RWPE1 (cell line): ENCODE results near the gene DGKH.

Source experiments
- CTCF ChIA-PET: fragments of 350-600 bp; sonication (Branson Sonifier 250); formaldehyde crosslinking; extraction: SDS; loops from one replicate; lab custom pipeline; 2021; lab: Yijun Ruan, JAX
- POLR2A ChIA-PET: fragments of 400-600 bp; formaldehyde crosslinking; extraction: SDS; loops from one replicate; lab custom pipeline; 2020; ENCODE audit warnings: antibody characterized with exemption; ENCODE audit not compliant: low non-redundant PET; lab: Yijun Ruan, JAX
- DNase-seq: peaks from one replicate; pipeline ENCODE4 v3.0.0; 2012; ENCODE audit warnings: low spot score
- H3K27ac ChIP-seq: fragments of 450-650 bp; 2 replicates; pipeline ENCODE4 v1.5.1; 2017
- CTCF ChIP-seq: fragments of 450-650 bp; conservative IDR thresholded peaks from 2 replicates; pipeline ENCODE4 v1.5.1; 2017; ENCODE audit warnings: low read depth, mild to moderate bottlenecking

The DGKH gene

DNA sequence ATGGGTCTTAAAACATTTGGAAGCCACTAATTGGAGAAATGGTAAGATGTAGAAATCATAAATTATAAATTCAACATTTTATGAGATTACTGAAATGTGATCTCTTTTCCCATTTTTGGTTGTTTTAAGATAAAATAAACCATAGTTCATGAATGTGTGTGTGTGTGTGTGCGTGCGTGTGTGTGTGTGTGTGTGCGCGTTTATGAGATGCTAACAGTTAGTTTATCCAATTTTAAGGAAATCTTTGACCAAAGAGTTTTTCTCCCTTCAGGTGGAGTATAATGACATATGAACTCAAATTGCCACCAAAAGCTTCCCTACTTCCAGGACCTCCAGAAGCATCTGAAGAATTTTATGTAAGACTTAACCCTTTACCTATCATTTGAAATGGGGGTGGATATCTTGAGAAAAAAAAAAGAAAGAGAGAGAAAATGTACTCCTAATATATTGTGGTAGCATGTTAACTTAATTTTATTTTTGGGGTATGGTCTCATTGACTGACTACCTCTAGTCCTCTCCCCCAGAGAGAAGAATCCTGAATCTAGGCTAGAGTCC, 125.4 kb downstream of the DGKH start:
- POLR2A ChIA-PET = no interaction called here
- no peak for TF ChIP-seq CTCF
- CTCF ChIA-PET = no interaction called here
- no peak for DNase-seq
- no peak overlapping the region for H3K27ac ChIP-seq

- POLR2A ChIA-PET = no interaction called here
- no peak for DNase-seq
- no peak overlapping the region for H3K27ac ChIP-seq
- no peak for TF ChIP-seq CTCF
- CTCF ChIA-PET = no interaction called here
Observed at GRCh38 chr13:42174344-42175162, 126.1 kb downstream of the DGKH start.

GRCh38 chr13:42176294-42176693, 127.8 kb downstream of the DGKH start:
- CTCF ChIA-PET = no interaction called here
- DNase-seq = no peak
- TF ChIP-seq CTCF = no peak
- POLR2A ChIA-PET = no interaction called here
- no peak overlapping the region for H3K27ac ChIP-seq

DNA sequence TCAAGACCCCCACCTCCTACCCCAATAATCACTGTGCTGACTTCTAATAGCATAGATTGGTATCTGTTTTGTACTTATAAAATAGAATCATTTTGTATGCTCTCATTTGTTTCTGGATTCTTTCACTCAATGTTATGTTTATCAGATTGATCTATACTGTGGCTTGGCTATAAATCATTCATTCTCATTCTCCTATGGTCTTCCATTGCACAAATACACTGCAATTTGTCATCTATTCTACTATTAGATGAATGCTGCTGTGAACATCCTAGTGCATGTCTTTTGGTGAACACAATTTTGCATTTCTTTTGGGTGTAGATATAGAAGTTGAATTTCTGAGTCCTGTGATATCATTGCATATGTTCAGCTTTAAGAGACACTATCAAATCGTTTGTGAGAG, 128.7 kb downstream of the DGKH start:
- POLR2A ChIA-PET = no interaction called here
- DNase-seq = no peak
- CTCF ChIA-PET = no interaction called here
- no peak overlapping the region for H3K27ac ChIP-seq
- no peak for TF ChIP-seq CTCF

DNA sequence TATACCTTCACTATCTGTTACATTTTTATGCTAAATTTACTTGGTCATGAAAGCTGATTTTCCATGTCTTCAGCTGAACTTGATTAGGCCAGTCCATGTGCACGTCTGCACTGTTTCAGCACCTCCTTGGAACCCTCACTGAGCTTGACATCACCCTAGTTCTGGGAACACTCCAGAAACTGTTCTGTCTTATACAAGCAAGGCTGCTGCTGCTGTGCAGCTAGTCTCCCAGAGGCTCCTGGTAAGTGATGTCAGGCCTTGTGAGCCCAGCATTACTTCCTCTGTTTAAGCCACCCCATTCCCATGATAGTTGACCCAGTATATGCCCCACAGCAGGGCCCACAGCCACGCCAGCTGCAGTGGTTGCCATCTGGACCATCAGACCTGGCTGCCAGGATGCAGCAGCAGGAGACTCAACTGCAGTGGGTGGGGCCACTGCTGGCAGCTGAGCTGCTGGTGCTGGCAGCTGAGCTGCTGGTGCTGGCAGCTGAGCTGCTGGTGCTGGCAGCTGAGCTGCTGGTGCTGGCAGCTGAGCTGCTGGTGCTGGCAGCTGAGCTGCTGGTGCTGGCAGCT, 133.0 kb downstream of the DGKH start:
- ChIA-PET POLR2A (no interaction called here), CTCF (interaction anchor here (1.0 kb wide), 1 partner anchor 10 kb away, joined by 5 read pairs; no protein-coding TSS in a partner anchor)
- TF ChIP-seq CTCF = no peak
- H3K27ac ChIP-seq = no peak overlapping the region
- no peak for DNase-seq

DNA sequence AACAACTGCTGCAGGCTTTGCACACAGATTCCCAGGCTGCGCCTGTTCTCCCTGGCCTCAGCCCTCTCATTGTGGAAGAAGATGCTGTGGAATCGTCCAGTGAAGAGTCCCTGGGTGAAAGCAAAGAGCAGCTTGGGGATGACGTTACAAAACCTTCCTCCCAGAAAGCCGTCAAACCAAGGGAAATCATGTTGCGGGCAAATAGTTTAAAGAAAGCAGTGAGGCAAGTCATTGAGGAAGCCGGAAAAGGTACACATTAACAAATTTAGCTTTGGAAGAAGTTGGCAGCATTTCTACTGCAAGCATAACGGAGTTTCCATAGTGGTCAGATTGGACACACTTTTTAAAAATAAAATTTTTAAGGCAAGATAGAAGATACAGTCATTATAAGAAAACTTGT, 140.6 kb downstream of the DGKH start:
- CTCF ChIA-PET = interaction anchor here (0.6 to 0.8 kb wide), 3 partner anchors 32 to 928 kb away, joined by 3 to 5 read pairs (median 3); no protein-coding TSS in a partner anchor
- no peak overlapping the region for H3K27ac ChIP-seq
- no peak for DNase-seq
- no peak for TF ChIP-seq CTCF
- POLR2A ChIA-PET = no interaction called here
